HL-60/S4 treated with phorbol 12-myristate 13-acetate at 8.2 ng/mL for 4 days and 3 days (cell line): ENCODE data around the gene CNNM4.

ENCODE experiments used
- in situ Hi-C: fragments of 300-500 bp; cut with MboI; formaldehyde crosslinking; loops from 2 replicates; pipeline ENCODE4 v1.15.0; 2022; ENCODE audit warnings: low sequenced_read_pairs

Gene CNNM4

GRCh38 chr2:96758987-96759386 lies 1.7 kb upstream of the CNNM4 start:
- in situ Hi-C loops = no loop called here

GRCh38 chr2:96759548-96759947 lies 1.2 kb upstream of the CNNM4 start:
- in situ Hi-C loops = no loop called here

- in situ Hi-C loops = no loop called here
Measured at GRCh38 chr2:96760986-96761832, 507 bp downstream of the CNNM4 start.

GRCh38 chr2:96762529-96763311 lies 2.0 kb downstream of the CNNM4 start:
- in situ Hi-C loops = no loop called here

GRCh38 chr2:96763511-96764252 lies 3.0 kb downstream of the CNNM4 start:
- in situ Hi-C loops = no loop called here

GRCh38 chr2:96764253-96764637 lies 3.5 kb downstream of the CNNM4 start:
- in situ Hi-C loops = no loop called here

- in situ Hi-C loops = no loop called here
Measured at GRCh38 chr2:96767135-96767871, 6.6 kb downstream of the CNNM4 start.

GRCh38 chr2:96768083-96768561 lies 7.4 kb downstream of the CNNM4 start:
- in situ Hi-C loops = no loop called here

- in situ Hi-C loops = no loop called here
Measured at GRCh38 chr2:96769814-96770213, 9.1 kb downstream of the CNNM4 start.

GRCh38 chr2:96770442-96771202 lies 9.9 kb downstream of the CNNM4 start:
- in situ Hi-C loops = no loop called here

- in situ Hi-C loops = no loop called here
Measured at GRCh38 chr2:96771796-96772618, 11.3 kb downstream of the CNNM4 start.

- in situ Hi-C loops = no loop called here
Measured at GRCh38 chr2:96772903-96773671, 12.4 kb downstream of the CNNM4 start.

GRCh38 chr2:96773922-96774321 lies 13.2 kb downstream of the CNNM4 start:
- in situ Hi-C loops = no loop called here

- in situ Hi-C loops = no loop called here
Measured at GRCh38 chr2:96775160-96775559, 14.5 kb downstream of the CNNM4 start.

GRCh38 chr2:96783388-96783787 lies 22.7 kb downstream of the CNNM4 start:
- in situ Hi-C loops = no loop called here

GRCh38 chr2:96787411-96787810 lies 26.7 kb downstream of the CNNM4 start:
- in situ Hi-C loops = no loop called here

- in situ Hi-C loops = no loop called here
Measured at GRCh38 chr2:96788442-96789244, 27.9 kb downstream of the CNNM4 start.

GRCh38 chr2:96789245-96789617 lies 28.5 kb downstream of the CNNM4 start:
- in situ Hi-C loops = no loop called here
